ENCODE measurements around the gene ECE1.

DNA sequence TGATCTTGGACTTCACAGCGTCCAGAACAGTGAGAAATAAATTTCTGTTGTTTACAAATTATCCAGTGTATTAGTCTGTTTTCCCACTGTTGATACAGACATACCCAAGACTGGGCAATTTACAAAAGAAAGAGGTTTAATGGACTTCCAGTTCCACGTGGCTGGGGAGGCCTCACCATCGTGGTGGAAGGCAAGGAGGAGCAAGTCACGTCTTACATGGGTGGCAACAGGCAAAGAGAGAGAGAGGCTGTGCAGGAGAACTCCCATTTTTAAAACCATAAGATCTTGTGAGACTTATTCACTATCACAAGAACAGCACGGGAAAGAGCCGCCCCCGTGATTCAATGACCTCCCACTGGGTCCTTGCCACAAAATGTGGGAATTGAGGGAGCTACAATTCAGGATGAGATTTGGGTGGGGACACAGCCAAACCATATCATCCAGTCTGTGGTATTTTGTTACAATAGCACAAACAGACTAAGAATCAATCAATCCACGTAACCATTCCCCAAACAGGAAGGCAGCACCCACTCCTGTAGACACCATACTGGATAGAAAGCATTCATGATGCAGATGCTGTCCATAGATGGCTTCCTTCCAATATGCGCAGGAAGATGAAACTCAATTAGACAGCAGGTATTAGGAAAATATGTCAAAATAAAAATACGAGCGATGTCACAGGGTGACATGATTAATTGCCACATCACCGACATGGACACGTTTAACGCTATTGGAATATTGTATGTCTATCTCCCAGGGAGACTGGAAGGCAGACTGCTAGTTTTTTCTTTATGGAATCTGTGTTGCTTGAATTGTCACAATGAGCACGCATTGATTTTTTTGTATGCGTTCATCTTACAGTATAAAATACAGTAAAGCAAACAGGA lies 22.8 kb downstream of the ECE1 start:
- TF ChIP-seq, protein P1, sequence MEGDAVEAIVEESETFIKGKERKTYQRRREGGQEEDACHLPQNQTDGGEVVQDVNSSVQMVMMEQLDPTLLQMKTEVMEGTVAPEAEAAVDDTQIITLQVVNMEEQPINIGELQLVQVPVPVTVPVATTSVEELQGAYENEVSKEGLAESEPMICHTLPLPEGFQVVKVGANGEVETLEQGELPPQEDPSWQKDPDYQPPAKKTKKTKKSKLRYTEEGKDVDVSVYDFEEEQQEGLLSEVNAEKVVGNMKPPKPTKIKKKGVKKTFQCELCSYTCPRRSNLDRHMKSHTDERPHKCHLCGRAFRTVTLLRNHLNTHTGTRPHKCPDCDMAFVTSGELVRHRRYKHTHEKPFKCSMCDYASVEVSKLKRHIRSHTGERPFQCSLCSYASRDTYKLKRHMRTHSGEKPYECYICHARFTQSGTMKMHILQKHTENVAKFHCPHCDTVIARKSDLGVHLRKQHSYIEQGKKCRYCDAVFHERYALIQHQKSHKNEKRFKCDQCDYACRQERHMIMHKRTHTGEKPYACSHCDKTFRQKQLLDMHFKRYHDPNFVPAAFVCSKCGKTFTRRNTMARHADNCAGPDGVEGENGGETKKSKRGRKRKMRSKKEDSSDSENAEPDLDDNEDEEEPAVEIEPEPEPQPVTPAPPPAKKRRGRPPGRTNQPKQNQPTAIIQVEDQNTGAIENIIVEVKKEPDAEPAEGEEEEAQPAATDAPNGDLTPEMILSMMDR (IDR thresholded peaks at IDR 0.05): no peak
- no peak for TF ChIP-seq POLR2A (IDR thresholded peaks at IDR 0.05)
